GM10266 (cell line): Measurements from ENCODE around the gene NFYC.
"Not testable (repeated sequence)": the region's sequence is repeated elsewhere in the genome, so short reads cannot be mapped to it uniquely, and the experiment has no call there.

ENCODE experiments used
- DNase-seq: peaks from one replicate; pipeline ENCODE4 v3.0.0; 2012; ENCODE audit errors: extremely low spot score
- CTCF ChIP-seq: IDR thresholded peaks from 2 replicates; pipeline ENCODE4 v1.5.1; 2012; ENCODE audit warnings: mild to moderate bottlenecking, low read depth; ENCODE audit not compliant: control insufficient read depth, insufficient read depth; ENCODE audit errors: missing control alignments

The NFYC gene

GRCh38 chr1:40694353-40694874 is 2.9 kb downstream of the NFYC start:
- peak; percentile 27 for DNase-seq
- TF ChIP-seq CTCF, result no peak

- no peak for DNase-seq
- no peak for TF ChIP-seq CTCF
Measured at GRCh38 chr1:40696294-40696693, 4.8 kb downstream of the NFYC start.

- DNase-seq, result no peak
- TF ChIP-seq CTCF, result no peak
Measured at GRCh38 chr1:40697436-40697835, 5.9 kb downstream of the NFYC start.

GRCh38 chr1:40699787-40700186 is 8.3 kb downstream of the NFYC start:
- DNase-seq, result peak; percentile 48
- TF ChIP-seq CTCF, result no peak

GRCh38 chr1:40701684-40702083 is 10.2 kb downstream of the NFYC start:
- no peak for DNase-seq
- TF ChIP-seq CTCF, result no peak

- not testable (repeated sequence) for DNase-seq
Measured at GRCh38 chr1:40702810-40703209, 11.3 kb downstream of the NFYC start.

GRCh38 chr1:40703316-40703715 is 11.8 kb downstream of the NFYC start:
- no peak for TF ChIP-seq CTCF
- no peak for DNase-seq

- no peak for DNase-seq
- no peak for TF ChIP-seq CTCF
Measured at GRCh38 chr1:40704817-40705733, 13.6 kb downstream of the NFYC start.
